Raji (cell line): ENCODE data around the gene RHOF.

Experiments
- POLR2A ChIP-seq: IDR thresholded peaks from 2 replicates; pipeline ENCODE4 v1.6.1; 2011; ENCODE audit warnings: low read depth, low read length, control low read depth; ENCODE audit not compliant: insufficient read depth

RHOF gene

DNA sequence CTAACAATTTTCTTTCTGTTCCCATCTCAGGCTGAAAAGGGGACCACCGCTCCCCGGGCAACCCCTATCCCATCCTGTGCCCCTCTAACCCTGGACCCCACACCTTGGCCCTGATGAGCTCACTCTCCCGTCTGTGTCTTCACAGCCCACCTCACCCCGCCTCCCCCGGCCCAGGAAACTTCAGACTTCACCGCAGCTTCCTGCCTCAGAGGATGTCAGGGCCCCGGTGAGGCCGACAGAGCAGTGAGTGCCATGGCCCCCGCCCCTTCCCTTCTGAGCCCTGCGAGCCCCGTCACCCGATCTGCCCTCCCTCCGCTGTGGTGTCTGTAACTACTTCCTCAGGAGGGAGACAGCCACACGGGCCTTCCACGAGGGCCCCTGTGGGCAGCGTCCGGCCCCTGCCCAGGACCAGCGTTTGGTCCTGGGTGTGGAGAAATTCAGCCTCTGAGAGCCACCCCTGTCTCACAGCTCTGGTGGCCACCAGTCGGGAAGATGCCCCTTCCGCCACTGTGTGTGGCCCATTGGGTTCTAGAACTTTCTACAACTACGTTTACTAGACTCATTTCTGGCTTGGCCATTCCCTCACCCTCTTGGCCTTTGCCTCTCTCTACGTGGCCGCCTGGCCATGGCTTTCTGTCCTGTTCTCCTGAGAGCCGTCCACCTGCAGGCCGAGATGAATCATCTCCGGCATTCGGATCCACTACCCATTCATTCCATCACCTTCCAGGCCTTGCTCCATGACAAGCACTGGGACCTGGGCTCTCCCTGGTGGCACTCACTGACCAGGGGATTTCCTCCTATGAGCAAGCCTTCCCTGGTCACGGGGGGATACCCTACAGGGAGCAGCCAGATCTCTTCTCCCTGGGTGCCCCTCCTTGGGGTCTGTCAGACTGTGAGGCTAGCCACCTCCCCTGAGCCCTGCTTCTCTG, 3.4 kb downstream of the RHOF start:
- no peak for TF ChIP-seq POLR2A

DNA sequence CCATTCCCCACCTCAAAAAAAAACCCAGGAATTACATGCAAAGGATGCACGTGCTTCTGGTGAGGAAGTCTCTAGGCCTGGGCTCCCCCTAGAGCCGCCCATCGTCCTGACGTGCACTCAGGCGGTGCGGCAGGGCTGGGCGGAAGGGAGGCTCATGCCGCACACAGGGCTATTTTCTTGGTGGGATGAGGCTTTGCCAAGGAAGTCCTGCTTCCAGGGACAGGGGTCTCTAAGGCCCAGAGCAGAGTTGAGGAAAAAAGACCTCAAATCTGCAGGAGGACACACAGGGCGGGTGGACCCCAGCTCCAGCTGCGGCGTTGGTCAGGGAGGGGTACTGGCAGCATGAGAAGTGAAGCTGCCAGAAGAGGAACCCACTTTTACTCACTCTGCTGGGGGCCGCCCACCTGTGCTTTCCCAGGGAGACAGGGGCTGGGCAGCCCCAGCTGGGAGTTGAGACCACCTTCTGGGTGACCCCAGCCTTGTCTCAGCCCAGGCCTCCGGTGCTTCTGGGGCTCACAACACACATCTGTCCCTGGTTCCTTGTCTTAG, 4.2 kb downstream of the RHOF start:
- no peak for TF ChIP-seq POLR2A

DNA sequence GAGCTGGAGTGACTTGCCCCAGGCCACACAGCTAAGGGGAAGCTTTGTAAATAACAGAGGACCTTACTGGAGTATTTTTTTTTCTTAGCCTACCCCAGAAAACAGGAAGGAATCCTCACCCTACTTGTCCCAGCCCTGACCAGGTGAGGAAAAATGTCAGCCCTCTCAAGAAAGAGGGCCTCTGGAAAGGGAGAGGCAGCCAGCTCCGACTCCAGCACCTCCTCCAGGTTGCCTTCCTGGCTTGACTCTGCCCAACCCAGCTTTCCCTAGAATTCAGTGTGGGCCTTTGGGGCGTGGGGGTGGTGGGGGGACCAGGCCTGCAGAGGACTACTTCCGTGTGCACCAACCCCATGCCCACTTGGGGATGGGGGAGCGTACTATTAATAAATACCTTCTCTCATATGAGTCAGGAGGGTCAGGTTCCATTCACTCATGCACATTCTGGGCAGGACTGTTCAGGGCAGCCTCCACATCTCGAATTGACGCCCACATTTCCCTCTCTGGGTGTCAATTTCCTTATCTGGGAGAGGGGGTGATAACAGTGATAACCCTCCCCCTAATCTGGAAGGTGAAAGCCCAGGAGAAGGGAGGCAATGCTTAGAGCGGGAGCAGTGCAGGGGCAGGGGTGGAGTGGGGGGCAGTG, 5.2 kb downstream of the RHOF start:
- TF ChIP-seq POLR2A, result no peak

DNA sequence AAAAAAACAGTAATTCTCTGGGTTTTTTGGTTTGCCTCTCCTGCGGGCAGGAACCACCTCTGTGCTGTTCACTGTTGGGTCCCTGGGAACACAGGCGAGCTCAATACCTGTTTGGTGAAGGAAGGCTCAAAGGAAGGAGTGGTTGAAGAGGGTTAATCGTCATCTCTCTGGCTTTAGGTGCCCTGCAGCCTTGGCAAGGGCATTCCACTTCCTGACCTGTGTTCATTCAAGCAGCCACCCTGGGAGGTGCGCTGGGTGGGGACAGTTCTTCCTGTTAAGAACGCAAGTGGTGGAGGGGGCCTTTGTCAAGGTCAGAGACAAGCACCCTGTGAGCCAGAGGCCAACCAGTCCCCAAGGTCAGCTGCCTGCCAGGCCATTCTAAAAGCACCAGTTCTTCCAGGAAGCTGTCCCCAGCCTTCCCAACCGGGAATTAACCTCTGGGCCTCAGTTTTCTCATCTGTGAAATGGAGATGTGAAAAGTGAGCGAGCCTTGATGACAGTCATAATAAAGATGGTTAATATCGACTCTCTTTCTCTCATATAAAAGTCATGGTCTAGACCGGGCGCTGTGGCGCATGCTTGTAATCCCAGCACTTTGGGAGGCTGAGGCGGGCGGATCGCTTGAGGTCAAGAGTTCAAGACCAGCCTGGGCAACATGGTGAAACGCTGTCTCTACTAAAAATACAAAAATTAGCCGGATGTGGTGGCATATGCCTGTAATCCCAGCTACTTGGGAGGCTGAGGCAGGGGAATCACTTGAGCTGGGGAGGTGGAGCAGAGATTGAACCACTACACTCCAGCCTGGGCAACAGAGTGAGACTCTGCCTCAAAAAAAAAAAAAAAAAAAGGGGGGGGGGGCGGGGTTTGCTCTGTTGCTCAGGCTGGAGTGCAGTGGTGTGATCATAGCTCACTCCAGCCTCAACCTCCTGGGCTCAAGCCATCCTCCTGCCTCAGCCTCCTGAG, 6.1 kb downstream of the RHOF start:
- no peak for TF ChIP-seq POLR2A

DNA sequence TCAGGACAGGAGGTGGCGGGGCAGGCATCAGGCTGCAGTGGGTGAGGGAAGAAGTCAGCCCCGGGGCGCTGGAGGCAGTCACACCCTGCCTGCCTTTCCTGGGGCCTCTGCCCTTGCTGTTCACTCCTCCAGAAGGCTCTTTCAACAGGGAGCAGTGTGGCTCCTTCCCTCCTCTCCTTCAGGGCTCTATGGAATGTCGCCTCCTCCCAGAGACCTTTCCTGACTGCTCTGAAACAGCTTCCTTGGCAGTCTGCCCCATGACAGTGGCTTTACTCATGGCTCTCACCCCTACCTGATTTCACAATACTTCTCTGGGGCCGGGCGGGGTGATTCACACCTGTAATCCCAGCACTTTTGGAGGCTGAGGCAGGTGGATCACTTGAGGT, 7.1 kb downstream of the RHOF start:
- no peak for TF ChIP-seq POLR2A

DNA sequence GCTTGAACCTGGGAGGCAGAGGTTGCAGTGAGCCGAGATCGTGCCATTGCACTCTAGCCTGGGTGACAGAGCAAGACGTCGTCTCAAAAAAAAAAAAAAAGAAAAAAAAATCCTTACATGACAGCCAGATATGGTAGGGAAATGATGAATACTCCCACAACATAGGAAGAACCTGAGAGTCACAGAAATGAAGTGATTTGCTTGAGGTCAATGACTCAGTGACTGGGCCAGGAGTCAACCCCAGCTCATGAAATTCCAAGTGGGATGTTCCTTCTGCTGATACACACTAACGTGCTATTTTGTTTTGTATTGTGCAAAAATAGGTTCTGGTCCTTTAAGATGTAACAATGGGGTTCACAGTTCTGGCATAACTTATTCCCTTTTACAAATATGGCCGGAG, 9.0 kb downstream of the RHOF start:
- TF ChIP-seq POLR2A, result no peak

DNA sequence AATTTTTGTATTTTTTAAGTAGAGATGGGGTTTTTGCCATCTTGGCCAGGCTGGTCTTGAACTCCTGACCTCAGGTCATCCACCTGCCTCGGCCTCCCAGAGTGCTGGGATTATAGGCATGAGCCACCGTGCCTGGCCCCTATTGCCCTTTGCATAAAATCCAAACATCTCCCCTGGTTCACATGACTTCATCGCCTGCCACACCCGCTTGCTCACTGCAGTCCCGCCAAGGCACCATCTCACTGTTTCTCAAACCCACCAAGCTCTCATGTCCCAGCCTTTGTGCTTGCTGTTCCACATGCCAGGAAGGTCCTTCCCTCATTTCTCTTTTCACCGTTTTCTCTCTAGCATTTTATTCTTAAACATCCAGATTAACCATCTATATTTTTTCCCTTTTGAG, 9.7 kb downstream of the RHOF start:
- no peak for TF ChIP-seq POLR2A

DNA sequence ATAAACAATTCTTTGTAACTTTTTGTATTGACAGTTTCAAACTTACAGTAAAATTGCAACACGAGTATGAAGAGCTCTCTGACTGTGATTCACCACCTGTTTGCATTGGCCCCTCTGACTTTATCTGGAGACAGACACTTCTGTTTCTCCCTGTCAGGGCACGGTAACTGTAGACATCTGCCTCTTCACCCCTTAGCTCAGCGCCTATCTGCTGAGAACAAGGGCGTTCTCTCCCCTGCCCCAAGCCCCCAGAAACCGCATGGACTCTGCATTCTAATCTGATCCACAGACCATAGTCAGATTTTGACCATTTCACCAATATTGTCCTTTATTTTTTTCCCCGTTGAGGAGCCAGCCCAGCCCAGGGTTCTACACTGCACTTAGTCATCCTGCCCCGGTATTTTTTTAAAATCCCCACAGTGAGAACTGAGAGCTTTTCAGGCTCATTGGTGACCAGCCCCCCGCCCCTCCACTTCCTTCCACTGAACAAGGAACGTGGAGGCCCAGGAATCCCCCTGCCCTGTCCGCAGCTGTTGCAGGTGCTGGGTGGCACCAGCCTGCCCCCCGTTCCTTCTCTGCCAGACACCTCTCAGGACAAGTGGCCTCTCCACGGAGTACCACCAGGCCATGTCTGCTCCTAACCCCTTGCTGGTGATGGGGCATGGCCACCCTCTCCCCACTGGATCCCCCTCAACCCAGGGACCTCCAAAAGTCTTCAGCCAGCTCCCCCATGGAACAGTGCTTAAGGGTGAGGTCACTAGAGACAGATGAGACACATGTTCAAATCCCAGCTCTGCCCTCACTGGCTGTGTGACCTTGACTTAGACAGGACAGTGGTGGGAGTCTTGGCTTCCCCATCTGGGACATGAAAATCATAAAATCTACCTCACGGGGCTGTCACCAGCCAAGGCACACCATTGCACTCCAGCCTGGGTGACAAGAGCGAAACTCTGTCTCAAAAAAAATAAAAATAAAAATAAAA, 11.2 kb downstream of the RHOF start:
- TF ChIP-seq POLR2A, result no peak

DNA sequence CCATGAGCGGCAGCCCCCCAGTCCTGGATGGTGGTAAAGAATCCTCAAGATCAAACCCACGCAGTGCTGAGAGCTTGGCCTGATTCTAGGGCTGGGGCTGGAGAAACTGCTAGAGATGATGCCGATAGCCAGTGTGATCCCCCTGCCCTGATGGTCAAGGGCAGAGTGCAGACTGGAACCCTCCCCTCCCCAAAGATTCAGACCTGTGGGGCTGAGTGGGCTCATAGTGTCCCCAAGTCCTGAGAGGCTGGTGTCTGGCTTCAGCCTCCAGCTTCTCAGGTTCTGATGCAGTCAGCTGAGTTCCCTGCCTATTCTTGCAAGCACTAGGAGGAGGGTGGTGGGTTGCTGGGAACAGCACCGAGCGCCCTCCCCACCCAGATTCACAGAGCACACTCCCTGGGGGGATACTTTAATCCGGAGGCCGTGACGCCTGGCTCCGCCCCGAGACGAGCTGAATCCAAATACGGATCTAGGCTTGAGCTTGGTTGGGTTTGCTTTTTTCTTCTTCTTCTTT, 11.9 kb downstream of the RHOF start:
- TF ChIP-seq POLR2A, result no peak

DNA sequence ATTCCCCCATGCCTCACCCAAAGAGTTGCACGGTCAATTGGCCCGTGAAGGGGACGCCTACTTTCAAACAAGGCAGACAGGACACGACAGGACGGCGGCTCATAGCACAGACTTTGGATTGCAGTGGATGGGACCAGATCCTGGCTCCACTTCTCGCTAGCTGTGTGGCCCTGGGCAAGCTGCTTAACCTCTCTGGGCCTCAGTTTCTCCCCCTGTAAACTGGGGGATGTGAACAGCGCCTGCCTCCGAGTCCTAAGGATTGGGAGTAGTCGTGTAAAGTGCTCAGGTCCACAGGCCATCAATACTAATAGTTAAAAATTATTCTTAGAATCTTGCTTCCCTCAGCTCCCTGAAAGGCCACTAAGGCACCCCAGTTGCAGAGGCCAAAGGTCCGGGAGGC, 13.1 kb downstream of the RHOF start:
- TF ChIP-seq POLR2A, result no peak

DNA sequence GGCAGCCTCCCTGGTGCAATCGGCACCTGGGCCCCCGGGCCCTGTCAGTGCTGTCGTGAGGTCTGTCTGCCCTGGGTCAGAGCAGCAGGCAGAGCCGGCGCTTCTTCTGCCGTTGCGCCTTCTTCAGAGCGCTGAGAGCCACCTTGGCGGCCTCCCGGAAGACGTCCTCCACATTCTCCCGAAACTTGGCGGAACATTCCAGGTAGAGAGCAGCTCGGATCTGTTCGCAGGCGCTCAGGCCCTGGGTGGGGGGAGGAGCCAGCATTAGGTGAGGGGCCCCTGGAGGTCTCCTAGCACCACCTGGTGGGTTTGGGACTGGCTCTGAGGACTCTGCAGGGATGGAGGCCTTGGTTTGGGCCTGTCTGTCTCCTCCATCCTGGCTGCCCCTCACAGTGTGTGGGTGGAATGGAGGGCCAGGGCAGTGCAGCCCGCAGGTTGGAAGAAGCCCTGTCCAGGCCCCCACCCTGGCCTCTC, 14.0 kb downstream of the RHOF start:
- TF ChIP-seq POLR2A, result no peak

DNA sequence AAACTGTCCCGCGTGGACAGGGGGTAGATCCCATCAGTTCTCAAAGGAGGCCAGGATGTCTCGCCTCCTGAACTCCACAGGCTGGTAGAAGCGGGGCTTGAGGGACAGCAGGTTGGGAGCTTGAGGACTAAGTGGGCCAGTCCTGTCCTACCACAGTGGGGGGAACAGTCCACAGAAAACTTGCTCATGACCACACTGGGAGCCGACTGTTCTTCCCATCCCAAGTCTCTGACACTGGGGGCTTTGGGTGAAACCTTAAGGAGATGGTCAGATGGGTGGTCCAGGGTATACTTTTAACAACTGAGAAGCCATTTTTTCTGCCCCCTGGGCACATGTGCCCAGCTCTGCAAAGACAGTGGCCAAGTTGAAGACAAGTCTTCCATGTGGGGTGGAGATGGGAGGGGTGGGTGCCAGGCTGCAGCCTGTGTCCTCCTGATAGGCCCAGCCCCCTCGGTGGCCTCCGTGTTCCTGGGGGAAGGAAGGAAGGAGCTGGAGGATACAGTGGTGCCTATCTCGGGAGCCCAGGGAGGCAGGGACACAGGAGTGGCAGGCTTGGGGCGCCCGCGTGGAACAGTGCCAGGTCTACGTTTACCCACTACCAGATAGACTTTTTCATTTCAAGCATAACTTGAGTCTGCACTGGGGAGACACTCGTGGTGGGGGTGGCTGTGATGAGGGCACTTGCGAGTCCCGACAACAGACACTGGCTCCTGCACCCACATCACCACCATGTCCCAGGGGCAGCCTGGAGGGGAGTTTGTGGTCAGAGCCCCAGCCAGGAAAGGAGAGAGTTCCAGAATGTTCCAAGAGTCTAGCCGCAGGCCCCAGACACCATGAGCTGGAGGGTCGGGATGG, 14.7 kb downstream of the RHOF start:
- no peak for TF ChIP-seq POLR2A

DNA sequence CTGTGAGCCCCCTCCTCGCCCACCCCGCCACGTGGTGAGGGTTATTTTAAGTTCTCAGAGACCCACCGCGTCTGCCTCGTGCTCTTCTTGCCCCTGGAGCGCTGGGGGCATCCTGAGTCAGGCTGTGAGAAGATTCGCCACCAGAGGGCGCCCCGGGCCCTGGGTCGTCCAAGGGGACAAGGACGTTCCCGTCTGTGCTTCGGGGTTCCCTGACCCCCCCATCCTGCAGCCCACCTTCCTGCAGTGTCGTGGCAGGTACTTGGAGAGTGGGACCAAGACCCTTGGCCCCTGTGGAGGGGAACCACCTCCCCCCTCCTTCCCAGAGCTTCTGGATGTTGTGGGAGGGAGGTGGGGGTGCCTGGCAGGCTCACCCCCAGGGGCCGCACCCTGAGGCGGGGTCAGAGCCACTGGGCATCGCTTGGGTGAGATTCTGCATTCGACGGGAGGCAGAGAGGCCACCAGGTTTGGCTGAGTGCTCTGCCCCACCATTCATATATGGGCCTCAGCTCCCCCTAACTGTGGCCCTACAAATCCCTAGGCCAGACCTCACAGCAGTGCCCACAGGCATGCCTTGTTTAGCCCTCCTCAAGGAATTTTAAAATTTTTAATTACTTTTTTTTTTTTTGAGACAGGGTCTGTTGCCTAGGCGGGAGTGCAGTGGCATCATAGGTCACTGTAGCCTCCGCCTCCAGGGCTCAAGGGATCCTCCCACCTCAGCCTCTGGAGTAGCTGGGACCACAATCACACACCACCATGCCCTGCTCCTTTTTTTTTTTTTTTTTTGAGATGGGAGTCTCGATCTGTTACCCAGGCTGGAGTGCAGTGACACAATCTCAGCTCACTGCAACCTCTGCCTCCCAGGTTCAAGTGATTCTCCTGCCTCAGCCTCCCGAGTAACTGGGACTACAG, 17.0 kb downstream of the RHOF start:
- TF ChIP-seq POLR2A, result no peak
